ENCODE data around the gene IL10RB.
"Not testable (repeated sequence)": the region's sequence is repeated elsewhere in the genome, so short reads cannot be mapped to it uniquely, and the experiment has no call there.

IL10RB gene

GRCh38 chr21:33247599-33247998, 18.6 kb upstream of the IL10RB start:
- Mint-ChIP-seq H3K36me3 (ENCODE audit: low read depth) (peaks cover 91% of the 10 kb centered on the region), H3K4me1 (ENCODE audit: low read depth) (peaks cover 53% of the 10 kb centered on the region), H3K9me3 (no peaks in the 10 kb centered on the region), H3K27me3 (ENCODE audit: low read depth) (no peaks in the 10 kb centered on the region), H3K27ac (peak overlapping the region; percentile 81), H3K4me3 (peak overlapping the region; percentile 26)
- no peak for DNase-seq (ENCODE audit: low spot score)

GRCh38 chr21:33249331-33250002, 16.7 kb upstream of the IL10RB start:
- no peaks in the 10 kb centered on the region for H3K27me3 Mint-ChIP-seq (ENCODE audit: low read depth)
- no peaks in the 10 kb centered on the region for H3K9me3 Mint-ChIP-seq
- peak overlapping the region; percentile 66 for H3K27ac Mint-ChIP-seq
- H3K4me1 Mint-ChIP-seq (ENCODE audit: low read depth): peaks cover 47% of the 10 kb centered on the region
- DNase-seq (ENCODE audit: low spot score): no peak
- H3K4me3 Mint-ChIP-seq: no peak overlapping the region
- peaks cover 95% of the 10 kb centered on the region for H3K36me3 Mint-ChIP-seq (ENCODE audit: low read depth)

DNA sequence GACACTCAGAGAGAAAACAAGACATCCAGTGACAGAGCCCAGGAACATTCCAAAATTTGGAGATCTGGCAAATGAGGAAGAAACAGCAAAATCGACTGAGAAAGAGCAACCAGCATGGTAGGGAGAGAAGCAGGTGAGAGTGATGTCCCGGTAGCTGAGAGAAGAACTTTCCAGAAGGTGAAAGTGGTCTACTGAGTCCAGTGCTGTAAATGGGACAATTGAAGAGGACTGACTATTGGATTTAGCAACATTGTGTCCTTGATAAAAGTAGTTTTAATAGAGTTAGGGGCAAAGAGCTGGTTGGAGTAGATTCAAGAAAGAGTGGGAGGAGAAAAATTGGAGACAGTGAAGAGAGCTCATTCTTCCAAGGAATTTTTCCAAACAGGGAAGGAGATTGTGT, 15.0 kb upstream of the IL10RB start:
- Mint-ChIP-seq H3K27me3 (ENCODE audit: low read depth) (no peaks in the 10 kb centered on the region), H3K4me1 (ENCODE audit: low read depth) (peaks cover 47% of the 10 kb centered on the region), H3K36me3 (ENCODE audit: low read depth) (peaks cover 94% of the 10 kb centered on the region), H3K4me3 (no peak overlapping the region), H3K27ac (peak overlapping the region; percentile 46), H3K9me3 (no peaks in the 10 kb centered on the region)
- no peak for DNase-seq (ENCODE audit: low spot score)

GRCh38 chr21:33253382-33253781, 12.8 kb upstream of the IL10RB start:
- peaks cover 94% of the 10 kb centered on the region for H3K36me3 Mint-ChIP-seq (ENCODE audit: low read depth)
- not testable (repeated sequence) for H3K9me3 Mint-ChIP-seq

GRCh38 chr21:33254766-33255165, 11.4 kb upstream of the IL10RB start:
- Mint-ChIP-seq H3K4me3 (no peak overlapping the region), H3K27me3 (ENCODE audit: low read depth) (no peaks in the 10 kb centered on the region), H3K9me3 (no peaks in the 10 kb centered on the region), H3K36me3 (ENCODE audit: low read depth) (peaks cover 93% of the 10 kb centered on the region), H3K4me1 (ENCODE audit: low read depth) (peaks cover 44% of the 10 kb centered on the region), H3K27ac (no peak overlapping the region)
- no peak for DNase-seq (ENCODE audit: low spot score)

More at GRCh38 chr21:33253382-33253781, 12.8 kb upstream of the IL10RB start:
- not testable (repeated sequence) for H3K4me3 Mint-ChIP-seq; H3K27me3 Mint-ChIP-seq (ENCODE audit: low read depth); H3K27ac Mint-ChIP-seq; DNase-seq (ENCODE audit: low spot score)
- H3K4me1 Mint-ChIP-seq (ENCODE audit: low read depth): peaks cover 42% of the 10 kb centered on the region

DNA sequence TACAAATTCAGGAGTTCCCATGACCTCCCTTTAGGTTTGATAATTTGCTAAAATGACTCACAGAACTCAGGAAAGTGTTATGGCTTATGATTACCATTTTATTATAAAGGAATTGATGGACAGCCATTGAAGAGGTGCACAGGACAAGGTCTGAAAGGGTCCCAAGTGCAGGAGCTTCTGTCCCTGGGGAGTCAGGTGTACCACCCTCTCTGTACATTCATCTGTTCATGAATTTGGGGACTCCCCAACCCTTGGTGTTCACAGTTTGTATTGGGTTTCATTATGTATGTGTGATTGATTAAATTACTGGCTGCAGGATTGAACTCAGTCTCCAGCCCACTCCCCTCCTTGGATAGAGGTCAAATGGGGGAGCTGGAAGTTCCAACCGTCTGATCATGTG, 10.8 kb upstream of the IL10RB start:
- DNase-seq (ENCODE audit: low spot score): no peak
- Mint-ChIP-seq H3K27me3 (ENCODE audit: low read depth) (no peaks in the 10 kb centered on the region), H3K4me1 (ENCODE audit: low read depth) (peaks cover 49% of the 10 kb centered on the region), H3K4me3 (no peak overlapping the region), H3K36me3 (ENCODE audit: low read depth) (peaks cover 90% of the 10 kb centered on the region), H3K27ac (peak overlapping the region; percentile 6), H3K9me3 (no peaks in the 10 kb centered on the region)

GRCh38 chr21:33256019-33256418, 10.1 kb upstream of the IL10RB start:
- Mint-ChIP-seq H3K36me3 (ENCODE audit: low read depth) (peaks cover 85% of the 10 kb centered on the region), H3K9me3 (no peaks in the 10 kb centered on the region)

DNA sequence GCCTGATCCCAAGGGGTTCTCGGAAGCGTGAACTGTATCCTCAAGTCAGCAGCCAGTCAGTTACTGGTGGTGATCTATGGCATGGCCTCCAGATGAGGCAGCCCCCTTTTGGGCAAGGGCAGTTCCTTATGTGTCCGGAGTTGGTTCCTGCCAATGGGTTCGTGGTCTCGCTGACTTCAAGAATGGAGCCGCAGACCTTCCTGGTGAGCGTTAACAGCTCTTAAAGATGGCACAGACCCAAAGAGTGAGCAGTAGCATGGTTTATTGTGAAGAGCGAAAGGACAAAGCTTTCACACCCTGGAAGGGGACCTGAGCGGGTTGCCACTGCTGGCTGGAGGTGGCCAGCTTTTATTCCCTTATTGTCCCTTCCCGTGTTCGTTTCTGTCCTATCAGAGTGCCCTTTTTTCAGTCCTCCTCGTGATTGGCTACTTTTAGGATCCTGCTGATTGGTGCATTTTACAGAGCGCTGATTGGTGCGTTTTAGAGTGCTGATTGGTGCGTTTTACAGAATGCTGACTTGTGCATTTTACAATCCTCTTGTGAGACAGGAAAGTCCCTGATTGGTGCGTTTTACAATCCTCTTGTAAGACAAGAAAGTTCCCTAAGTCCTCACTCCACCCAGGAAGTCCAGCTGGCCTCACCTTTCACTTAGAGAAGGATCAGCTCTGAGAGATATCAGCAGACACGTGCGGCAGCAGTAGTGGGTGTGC, 8.9 kb upstream of the IL10RB start:
- no peaks in the 10 kb centered on the region for H3K27me3 Mint-ChIP-seq (ENCODE audit: low read depth)
- H3K9me3 Mint-ChIP-seq: no peaks in the 10 kb centered on the region
- H3K4me1 Mint-ChIP-seq (ENCODE audit: low read depth): peaks cover 54% of the 10 kb centered on the region
- no peak for DNase-seq (ENCODE audit: low spot score)
- H3K4me3 Mint-ChIP-seq: no peak overlapping the region
- peak overlapping the region; percentile 51 for H3K27ac Mint-ChIP-seq
- H3K36me3 Mint-ChIP-seq (ENCODE audit: low read depth): peaks cover 77% of the 10 kb centered on the region

More at GRCh38 chr21:33256019-33256418, 10.1 kb upstream of the IL10RB start:
- no peaks in the 10 kb centered on the region for H3K27me3 Mint-ChIP-seq (ENCODE audit: low read depth)
- H3K4me1 Mint-ChIP-seq (ENCODE audit: low read depth): peaks cover 49% of the 10 kb centered on the region
- H3K27ac Mint-ChIP-seq: peak overlapping the region; percentile 66
- no peak overlapping the region for H3K4me3 Mint-ChIP-seq
- peak; percentile 46 for DNase-seq (ENCODE audit: low spot score)

DNA sequence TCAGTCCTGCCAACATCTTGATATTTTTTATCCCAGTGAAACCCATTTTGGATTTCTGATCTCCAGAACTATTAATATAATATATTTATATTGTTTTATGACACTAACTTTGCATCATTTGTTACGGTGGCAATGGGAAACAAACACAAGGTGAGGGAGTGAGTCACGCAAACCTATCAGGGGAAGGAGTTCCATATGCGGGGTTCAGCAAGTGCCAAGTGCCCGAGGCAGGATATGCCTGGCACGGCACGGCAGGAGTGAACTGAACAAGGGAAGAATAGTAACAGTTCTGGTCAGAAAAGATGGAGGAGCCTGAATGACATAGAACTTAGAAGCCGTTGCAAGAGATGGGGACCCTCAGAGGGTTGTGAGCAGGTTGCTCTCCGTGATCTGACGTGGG, 7.7 kb upstream of the IL10RB start:
- DNase-seq (ENCODE audit: low spot score): no peak
- Mint-ChIP-seq H3K27me3 (ENCODE audit: low read depth) (no peaks in the 10 kb centered on the region), H3K4me3 (no peak overlapping the region), H3K9me3 (no peaks in the 10 kb centered on the region), H3K27ac (no peak overlapping the region), H3K4me1 (ENCODE audit: low read depth) (peaks cover 49% of the 10 kb centered on the region), H3K36me3 (ENCODE audit: low read depth) (peaks cover 73% of the 10 kb centered on the region)

GRCh38 chr21:33259428-33259827, 6.7 kb upstream of the IL10RB start:
- no peak overlapping the region for H3K4me3 Mint-ChIP-seq
- H3K9me3 Mint-ChIP-seq: no peaks in the 10 kb centered on the region
- H3K27ac Mint-ChIP-seq: no peak overlapping the region
- no peak for DNase-seq (ENCODE audit: low spot score)
- H3K36me3 Mint-ChIP-seq (ENCODE audit: low read depth): peaks cover 72% of the 10 kb centered on the region
- H3K4me1 Mint-ChIP-seq (ENCODE audit: low read depth): peaks cover 52% of the 10 kb centered on the region
- H3K27me3 Mint-ChIP-seq (ENCODE audit: low read depth): no peaks in the 10 kb centered on the region

GRCh38 chr21:33259995-33260394, 6.2 kb upstream of the IL10RB start:
- H3K27me3 Mint-ChIP-seq (ENCODE audit: low read depth): no peaks in the 10 kb centered on the region
- H3K27ac Mint-ChIP-seq: no peak overlapping the region
- no peak for DNase-seq (ENCODE audit: low spot score)
- no peaks in the 10 kb centered on the region for H3K9me3 Mint-ChIP-seq
- peaks cover 70% of the 10 kb centered on the region for H3K36me3 Mint-ChIP-seq (ENCODE audit: low read depth)
- H3K4me1 Mint-ChIP-seq (ENCODE audit: low read depth): peaks cover 48% of the 10 kb centered on the region
- no peak overlapping the region for H3K4me3 Mint-ChIP-seq

DNA sequence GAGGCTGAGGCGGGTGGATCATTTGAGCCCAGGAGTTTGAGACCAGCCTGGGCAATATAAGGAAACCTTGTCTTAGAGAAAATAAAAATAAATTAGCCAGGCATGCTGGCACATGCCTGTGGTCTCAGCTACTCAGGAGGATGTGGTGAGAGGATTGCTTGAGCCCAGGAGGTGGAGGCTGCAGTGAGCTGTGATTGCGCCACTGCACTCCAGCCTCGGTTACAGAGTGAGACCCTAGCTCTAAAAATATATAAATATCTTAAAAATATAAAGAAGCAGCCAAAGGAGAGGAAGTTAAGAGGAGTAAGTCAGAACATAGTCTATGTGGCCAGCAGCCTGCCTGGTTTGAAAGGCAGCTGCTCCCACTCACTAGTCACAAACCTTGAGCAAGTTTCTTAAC, 4.5 kb upstream of the IL10RB start:
- H3K4me3 Mint-ChIP-seq: no peak overlapping the region
- DNase-seq (ENCODE audit: low spot score): no peak
- H3K9me3 Mint-ChIP-seq: no peaks in the 10 kb centered on the region
- H3K27ac Mint-ChIP-seq: no peak overlapping the region
- H3K36me3 Mint-ChIP-seq (ENCODE audit: low read depth): peaks cover 62% of the 10 kb centered on the region
- H3K27me3 Mint-ChIP-seq (ENCODE audit: low read depth): no peaks in the 10 kb centered on the region
- peaks cover 46% of the 10 kb centered on the region for H3K4me1 Mint-ChIP-seq (ENCODE audit: low read depth)

DNA sequence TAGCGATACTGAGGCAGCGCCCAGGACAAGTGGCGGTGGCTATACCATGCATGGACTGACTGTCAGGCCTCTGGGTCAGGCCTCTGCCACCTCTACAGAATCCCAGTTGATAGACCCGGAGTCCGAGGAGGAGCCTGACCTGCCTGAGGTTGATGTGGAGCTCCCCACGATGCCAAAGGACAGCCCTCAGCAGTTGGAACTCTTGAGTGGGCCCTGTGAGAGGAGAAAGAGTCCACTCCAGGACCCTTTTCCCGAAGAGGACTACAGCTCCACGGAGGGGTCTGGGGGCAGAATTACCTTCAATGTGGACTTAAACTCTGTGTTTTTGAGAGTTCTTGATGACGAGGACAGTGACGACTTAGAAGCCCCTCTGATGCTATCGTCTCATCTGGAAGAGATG, 3.2 kb upstream of the IL10RB start:
- Mint-ChIP-seq H3K4me3 (no peak overlapping the region), H3K27ac (no peak overlapping the region), H3K9me3 (no peaks in the 10 kb centered on the region), H3K36me3 (ENCODE audit: low read depth) (peaks cover 58% of the 10 kb centered on the region), H3K27me3 (ENCODE audit: low read depth) (no peaks in the 10 kb centered on the region), H3K4me1 (ENCODE audit: low read depth) (peaks cover 46% of the 10 kb centered on the region)
- DNase-seq (ENCODE audit: low spot score): no peak

DNA sequence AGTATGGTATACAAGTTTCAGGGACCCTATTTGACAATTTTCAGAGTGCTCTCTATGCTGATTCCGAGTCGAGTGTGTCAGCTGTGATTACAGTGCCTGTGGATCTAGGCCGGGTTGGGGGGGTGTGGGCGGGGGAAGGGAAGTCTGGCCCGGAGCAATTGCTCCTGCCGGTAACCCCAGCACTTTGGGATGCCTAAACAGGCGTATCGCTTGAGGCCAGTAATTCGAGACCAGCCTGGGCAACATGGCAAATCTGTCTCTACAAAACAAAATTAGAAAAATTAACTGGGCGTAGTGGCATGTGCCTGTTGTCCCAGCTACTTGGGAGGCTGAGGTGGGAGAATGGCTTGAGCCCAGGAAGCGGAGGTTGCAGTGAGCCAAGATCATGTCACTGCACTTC, 1.6 kb upstream of the IL10RB start:
- no peaks in the 10 kb centered on the region for H3K27me3 Mint-ChIP-seq (ENCODE audit: low read depth)
- no peak overlapping the region for H3K27ac Mint-ChIP-seq
- DNase-seq (ENCODE audit: low spot score): no peak
- no peak overlapping the region for H3K4me3 Mint-ChIP-seq
- no peaks in the 10 kb centered on the region for H3K9me3 Mint-ChIP-seq
- H3K36me3 Mint-ChIP-seq (ENCODE audit: low read depth): peaks cover 59% of the 10 kb centered on the region
- peaks cover 45% of the 10 kb centered on the region for H3K4me1 Mint-ChIP-seq (ENCODE audit: low read depth)

Data from T-helper 2 cell treated with Interferon-gamma antibody and Interleukin-4, amounts not matched to agents 5 μg/mL and 100 μg/mL, for 36 hours (primary cell).